ENCODE data around the gene GAB2. TPM values are rescaled to one million over a fixed set of nuclear protein-coding genes. Genes with fewer than 3 reads are reported as not detected.

Gene GAB2
- total RNA-seq, 2 experiments from 2014 or later, result 10.7 to 11.9 TPM

- Histone ChIP-seq H3K27ac (ENCODE audit: low read depth in 1 of 2, low read length in 2 of 2) (no peak overlapping the region), H3K9me3 (ENCODE audit: control insufficient read depth in 1 of 2, insufficient read depth in 1 of 2, low read length in 2 of 2) (no peaks in the 10 kb centered on the region), H3K4me3 (ENCODE audit: low read length) (no peak overlapping the region), H3K36me3 (ENCODE audit: insufficient read depth, low read length) (peaks cover 17% of the 10 kb centered on the region), H3K27me3 (ENCODE audit: control insufficient read depth in 1 of 2, insufficient read depth in 2 of 2, low read length in 2 of 2) (no peaks in the 10 kb centered on the region), H3K4me1 (ENCODE audit: insufficient read depth, low read length) (no peaks in the 10 kb centered on the region)
- intact Hi-C loops (cut with DNase I, micrococcal nuclease), result no loop called here
- Mint-ChIP-seq H3K9me3 (no peaks in the 10 kb centered on the region), H3K36me3 (ENCODE audit: low read depth) (peaks cover 48% of the 10 kb centered on the region), H3K27ac (no peak overlapping the region), H3K4me1 (ENCODE audit: low read depth) (no peaks in the 10 kb centered on the region), H3K27me3 (no peaks in the 10 kb centered on the region), H3K4me3 (no peak overlapping the region)
- CTCF ChIA-PET, result no interaction called here
- no peak for ATAC-seq (ENCODE audit: poor library complexity)
- no peak for DNase-seq
- TF ChIP-seq CTCF (IDR thresholded peaks at IDR 0.05), result no peak
- POLR2A ChIA-PET, result no interaction called here
These were observed 24.3 kb upstream of the GAB2 start for GRCh38 chr11:78441956-78442355.

GRCh38 chr11:78438298-78438975 lies 20.8 kb upstream of the GAB2 start:
- POLR2A ChIA-PET, result no interaction called here
- Mint-ChIP-seq H3K36me3 (ENCODE audit: low read depth) (peaks cover 55% of the 10 kb centered on the region), H3K4me3 (no peak overlapping the region), H3K27me3 (no peaks in the 10 kb centered on the region), H3K9me3 (no peaks in the 10 kb centered on the region), H3K27ac (no peak overlapping the region), H3K4me1 (ENCODE audit: low read depth) (no peaks in the 10 kb centered on the region)
- DNase-seq, result peak in 1 of 14 experiments; percentile 16
- no peaks in the 10 kb centered on the region for H3K9me3 ChIP-seq (ENCODE audit: control insufficient read depth in 1 of 2, insufficient read depth in 1 of 2, low read length in 2 of 2)
- no peak overlapping the region for H3K4me3 ChIP-seq (ENCODE audit: low read length)
- no peak overlapping the region for H3K27ac ChIP-seq (ENCODE audit: low read depth in 1 of 2, low read length in 2 of 2)
- no peaks in the 10 kb centered on the region for H3K27me3 ChIP-seq (ENCODE audit: control insufficient read depth in 1 of 2, insufficient read depth in 2 of 2, low read length in 2 of 2)
- TF ChIP-seq CTCF (IDR thresholded peaks at IDR 0.05), result no peak
- peaks cover 13% of the 10 kb centered on the region for H3K36me3 ChIP-seq (ENCODE audit: insufficient read depth, low read length)
- no peaks in the 10 kb centered on the region for H3K4me1 ChIP-seq (ENCODE audit: insufficient read depth, low read length)
- CTCF ChIA-PET, result no interaction called here
- ATAC-seq (ENCODE audit: poor library complexity), result no peak
- intact Hi-C loops (cut with DNase I, micrococcal nuclease), result no loop called here

- no peak overlapping the region for H3K4me3 Mint-ChIP-seq
- no peaks in the 10 kb centered on the region for H3K36me3 ChIP-seq (ENCODE audit: insufficient read depth, low read length)
- H3K27me3 ChIP-seq (ENCODE audit: control insufficient read depth in 1 of 2, insufficient read depth in 2 of 2, low read length in 2 of 2), result no peaks in the 10 kb centered on the region
- no peaks in the 10 kb centered on the region for H3K27me3 Mint-ChIP-seq
- ChIA-PET CTCF (interaction anchor here (1.3 to 1.5 kb wide), 2 partner anchors 8 to 15 kb away, joined by 3 read pairs; partner anchors contain the start of gene GAB2), POLR2A (no interaction called here)
- no peak overlapping the region for H3K4me3 ChIP-seq (ENCODE audit: low read length)
- no peak for ATAC-seq (ENCODE audit: poor library complexity)
- H3K9me3 Mint-ChIP-seq, result no peaks in the 10 kb centered on the region
- H3K27ac ChIP-seq (ENCODE audit: low read depth in 1 of 2, low read length in 2 of 2), result no peak overlapping the region
- intact Hi-C loops (cut with DNase I, micrococcal nuclease), result no loop called here
- H3K36me3 Mint-ChIP-seq (ENCODE audit: low read depth), result peaks cover 25% of the 10 kb centered on the region
- DNase-seq, result no peak
- TF ChIP-seq CTCF (IDR thresholded peaks at IDR 0.05), result no peak
- no peaks in the 10 kb centered on the region for H3K4me1 Mint-ChIP-seq (ENCODE audit: low read depth)
- H3K27ac Mint-ChIP-seq, result no peak overlapping the region
- no peaks in the 10 kb centered on the region for H3K9me3 ChIP-seq (ENCODE audit: control insufficient read depth in 1 of 2, insufficient read depth in 1 of 2, low read length in 2 of 2)
- H3K4me1 ChIP-seq (ENCODE audit: insufficient read depth, low read length), result no peaks in the 10 kb centered on the region
These were observed 15.3 kb upstream of the GAB2 start for GRCh38 chr11:78432956-78433355.

Measured in CD4-positive, alpha-beta T cell (primary cell).